Measurements from ENCODE around the gene GRB14.

Gene GRB14

GRCh38 chr2:164620873-164621763 lies at the start of gene GRB14:
GRB14 (minus strand) TSS chr2:164621482; CDS start chr2:164621309, 173 bp downstream.
- Histone ChIP-seq H3K27me3 (replicated peaks; ENCODE audit: control insufficient read depth, insufficient read depth, low read length) (no peaks in the 10 kb centered on the region), H3K4me1 (ENCODE audit: control insufficient read depth, insufficient read depth, low read length) (peaks cover 14% of the 10 kb centered on the region), H3K36me3 (ENCODE audit: control insufficient read depth, insufficient read depth, low read length, severe bottlenecking) (no peaks in the 10 kb centered on the region), H3K9me3 (ENCODE audit: control insufficient read depth, low read length) (no peaks in the 10 kb centered on the region), H3K4me3 (ENCODE audit: low read length) (peak within 1 kb of the TSS; percentile 81), H3K9ac (ENCODE audit: low read length) (no peak within 1 kb of the TSS)
- DNase-seq (ENCODE audit: low read depth): peak; percentile 46

GRCh38 chr2:164669291-164669690 lies 48.0 kb upstream of the GRB14 start:
- Histone ChIP-seq H3K9ac (ENCODE audit: low read length) (no peak overlapping the region), H3K36me3 (ENCODE audit: control insufficient read depth, insufficient read depth, low read length, severe bottlenecking) (no peaks in the 10 kb centered on the region), H3K9me3 (ENCODE audit: control insufficient read depth, low read length) (no peaks in the 10 kb centered on the region), H3K27me3 (replicated peaks; ENCODE audit: control insufficient read depth, insufficient read depth, low read length) (no peaks in the 10 kb centered on the region), H3K4me1 (ENCODE audit: control insufficient read depth, insufficient read depth, low read length) (peaks cover 28% of the 10 kb centered on the region), H3K4me3 (ENCODE audit: low read length) (no peak overlapping the region)
- no peak for DNase-seq (ENCODE audit: low read depth)

GRCh38 chr2:164667566-164667965 lies 46.3 kb upstream of the GRB14 start:
- Histone ChIP-seq H3K4me1 (ENCODE audit: control insufficient read depth, insufficient read depth, low read length) (peaks cover 25% of the 10 kb centered on the region), H3K36me3 (ENCODE audit: control insufficient read depth, insufficient read depth, low read length, severe bottlenecking) (no peaks in the 10 kb centered on the region), H3K9me3 (ENCODE audit: control insufficient read depth, low read length) (no peaks in the 10 kb centered on the region), H3K9ac (ENCODE audit: low read length) (no peak overlapping the region), H3K27me3 (replicated peaks; ENCODE audit: control insufficient read depth, insufficient read depth, low read length) (no peaks in the 10 kb centered on the region), H3K4me3 (ENCODE audit: low read length) (no peak overlapping the region)
- no peak for DNase-seq (ENCODE audit: low read depth)

- H3K4me3 ChIP-seq (ENCODE audit: low read length): no peak overlapping the region
- H3K9me3 ChIP-seq (ENCODE audit: control insufficient read depth, low read length): no peaks in the 10 kb centered on the region
- no peaks in the 10 kb centered on the region for H3K36me3 ChIP-seq (ENCODE audit: control insufficient read depth, insufficient read depth, low read length, severe bottlenecking)
- DNase-seq (ENCODE audit: low read depth): no peak
- H3K27me3 ChIP-seq (replicated peaks; ENCODE audit: control insufficient read depth, insufficient read depth, low read length): no peaks in the 10 kb centered on the region
- H3K9ac ChIP-seq (ENCODE audit: low read length): no peak overlapping the region
- H3K4me1 ChIP-seq (ENCODE audit: control insufficient read depth, insufficient read depth, low read length): peaks cover 27% of the 10 kb centered on the region
Observed at GRCh38 chr2:164664070-164664469, 42.8 kb upstream of the GRB14 start.

- H3K4me1 ChIP-seq (ENCODE audit: control insufficient read depth, insufficient read depth, low read length): peaks cover 27% of the 10 kb centered on the region
- H3K9ac ChIP-seq (ENCODE audit: low read length): no peak overlapping the region
- H3K4me3 ChIP-seq (ENCODE audit: low read length): no peak overlapping the region
- no peak for DNase-seq (ENCODE audit: low read depth)
- no peaks in the 10 kb centered on the region for H3K27me3 ChIP-seq (replicated peaks; ENCODE audit: control insufficient read depth, insufficient read depth, low read length)
- no peaks in the 10 kb centered on the region for H3K9me3 ChIP-seq (ENCODE audit: control insufficient read depth, low read length)
- H3K36me3 ChIP-seq (ENCODE audit: control insufficient read depth, insufficient read depth, low read length, severe bottlenecking): no peaks in the 10 kb centered on the region
Observed at GRCh38 chr2:164662868-164663631, 41.8 kb upstream of the GRB14 start.

GRCh38 chr2:164662066-164662465 lies 40.8 kb upstream of the GRB14 start:
- no peaks in the 10 kb centered on the region for H3K27me3 ChIP-seq (replicated peaks; ENCODE audit: control insufficient read depth, insufficient read depth, low read length)
- DNase-seq (ENCODE audit: low read depth): peak; percentile 54
- no peak overlapping the region for H3K4me3 ChIP-seq (ENCODE audit: low read length)
- H3K4me1 ChIP-seq (ENCODE audit: control insufficient read depth, insufficient read depth, low read length): peaks cover 31% of the 10 kb centered on the region
- no peak overlapping the region for H3K9ac ChIP-seq (ENCODE audit: low read length)
- H3K36me3 ChIP-seq (ENCODE audit: control insufficient read depth, insufficient read depth, low read length, severe bottlenecking): no peaks in the 10 kb centered on the region
- H3K9me3 ChIP-seq (ENCODE audit: control insufficient read depth, low read length): no peaks in the 10 kb centered on the region

GRCh38 chr2:164661349-164661748 lies 40.1 kb upstream of the GRB14 start:
- H3K9me3 ChIP-seq (ENCODE audit: control insufficient read depth, low read length): no peaks in the 10 kb centered on the region
- DNase-seq (ENCODE audit: low read depth): peak; percentile 79
- H3K4me1 ChIP-seq (ENCODE audit: control insufficient read depth, insufficient read depth, low read length): peaks cover 31% of the 10 kb centered on the region

GRCh38 chr2:164657129-164657528 lies 35.8 kb upstream of the GRB14 start:
- Histone ChIP-seq H3K9ac (ENCODE audit: low read length) (no peak overlapping the region), H3K36me3 (ENCODE audit: control insufficient read depth, insufficient read depth, low read length, severe bottlenecking) (no peaks in the 10 kb centered on the region), H3K9me3 (ENCODE audit: control insufficient read depth, low read length) (peaks cover 4% of the 10 kb centered on the region), H3K27me3 (replicated peaks; ENCODE audit: control insufficient read depth, insufficient read depth, low read length) (no peaks in the 10 kb centered on the region), H3K4me1 (ENCODE audit: control insufficient read depth, insufficient read depth, low read length) (peaks cover 34% of the 10 kb centered on the region), H3K4me3 (ENCODE audit: low read length) (no peak overlapping the region)
- DNase-seq (ENCODE audit: low read depth): peak; percentile 42

More at GRCh38 chr2:164661349-164661748, 40.1 kb upstream of the GRB14 start:
- Histone ChIP-seq H3K4me3 (ENCODE audit: low read length) (no peak overlapping the region), H3K9ac (ENCODE audit: low read length) (no peak overlapping the region), H3K36me3 (ENCODE audit: control insufficient read depth, insufficient read depth, low read length, severe bottlenecking) (no peaks in the 10 kb centered on the region), H3K27me3 (replicated peaks; ENCODE audit: control insufficient read depth, insufficient read depth, low read length) (no peaks in the 10 kb centered on the region)

- H3K36me3 ChIP-seq (ENCODE audit: control insufficient read depth, insufficient read depth, low read length, severe bottlenecking): no peaks in the 10 kb centered on the region
- DNase-seq (ENCODE audit: low read depth): peak; percentile 24
- no peak overlapping the region for H3K4me3 ChIP-seq (ENCODE audit: low read length)
- H3K4me1 ChIP-seq (ENCODE audit: control insufficient read depth, insufficient read depth, low read length): peaks cover 20% of the 10 kb centered on the region
- H3K9me3 ChIP-seq (ENCODE audit: control insufficient read depth, low read length): peaks cover 15% of the 10 kb centered on the region
- H3K9ac ChIP-seq (ENCODE audit: low read length): no peak overlapping the region
- no peaks in the 10 kb centered on the region for H3K27me3 ChIP-seq (replicated peaks; ENCODE audit: control insufficient read depth, insufficient read depth, low read length)
Observed at GRCh38 chr2:164655750-164656149, 34.5 kb upstream of the GRB14 start.

GRCh38 chr2:164655336-164655735 lies 34.1 kb upstream of the GRB14 start:
- DNase-seq (ENCODE audit: low read depth): no peak
- H3K27me3 ChIP-seq (replicated peaks; ENCODE audit: control insufficient read depth, insufficient read depth, low read length): no peaks in the 10 kb centered on the region
- no peak overlapping the region for H3K4me3 ChIP-seq (ENCODE audit: low read length)
- no peak overlapping the region for H3K9ac ChIP-seq (ENCODE audit: low read length)
- H3K9me3 ChIP-seq (ENCODE audit: control insufficient read depth, low read length): peaks cover 19% of the 10 kb centered on the region
- peaks cover 16% of the 10 kb centered on the region for H3K4me1 ChIP-seq (ENCODE audit: control insufficient read depth, insufficient read depth, low read length)
- H3K36me3 ChIP-seq (ENCODE audit: control insufficient read depth, insufficient read depth, low read length, severe bottlenecking): no peaks in the 10 kb centered on the region

- Histone ChIP-seq H3K9ac (ENCODE audit: low read length) (no peak overlapping the region), H3K9me3 (ENCODE audit: control insufficient read depth, low read length) (peaks cover 46% of the 10 kb centered on the region), H3K4me3 (ENCODE audit: low read length) (no peak overlapping the region), H3K4me1 (ENCODE audit: control insufficient read depth, insufficient read depth, low read length) (peaks cover 12% of the 10 kb centered on the region), H3K36me3 (ENCODE audit: control insufficient read depth, insufficient read depth, low read length, severe bottlenecking) (no peaks in the 10 kb centered on the region), H3K27me3 (replicated peaks; ENCODE audit: control insufficient read depth, insufficient read depth, low read length) (no peaks in the 10 kb centered on the region)
- DNase-seq (ENCODE audit: low read depth): no peak
Observed at GRCh38 chr2:164651361-164651760, 30.1 kb upstream of the GRB14 start.
